ENCODE measurements around the gene MGMT.

MGMT gene

GRCh38 chr10:129712000-129712399 is 245.0 kb downstream of the MGMT start:
- no peak for DNase-seq (ENCODE audit: low spot score)

- DNase-seq (ENCODE audit: low spot score) = no peak
Measured at GRCh38 chr10:129713659-129714265, 246.7 kb downstream of the MGMT start.

GRCh38 chr10:129715805-129716204 is 248.8 kb downstream of the MGMT start:
- DNase-seq (ENCODE audit: low spot score) = no peak

- DNase-seq (ENCODE audit: low spot score) = no peak
Measured at GRCh38 chr10:129716211-129716681, 249.2 kb downstream of the MGMT start.

- DNase-seq (ENCODE audit: low spot score) = no peak
Measured at GRCh38 chr10:129716881-129717280, 249.8 kb downstream of the MGMT start.

- no peak for DNase-seq (ENCODE audit: low spot score)
Measured at GRCh38 chr10:129717816-129718547, 250.9 kb downstream of the MGMT start.

GRCh38 chr10:129718548-129719414 is 251.7 kb downstream of the MGMT start:
- DNase-seq (ENCODE audit: low spot score) = peak; percentile 76

- DNase-seq (ENCODE audit: low spot score) = no peak
Measured at GRCh38 chr10:129719415-129719739, 252.3 kb downstream of the MGMT start.

GRCh38 chr10:129719889-129720590 is 253.0 kb downstream of the MGMT start:
- DNase-seq (ENCODE audit: low spot score) = no peak

- DNase-seq (ENCODE audit: low spot score) = no peak
Measured at GRCh38 chr10:129725011-129725410, 258.0 kb downstream of the MGMT start.

GRCh38 chr10:129725482-129725881 is 258.4 kb downstream of the MGMT start:
- DNase-seq (ENCODE audit: low spot score) = no peak

- no peak for DNase-seq (ENCODE audit: low spot score)
Measured at GRCh38 chr10:129725890-129726631, 259.0 kb downstream of the MGMT start.

GRCh38 chr10:129727071-129727470 is 260.0 kb downstream of the MGMT start:
- no peak for DNase-seq (ENCODE audit: low spot score)

- no peak for DNase-seq (ENCODE audit: low spot score)
Measured at GRCh38 chr10:129727495-129727894, 260.5 kb downstream of the MGMT start.

- no peak for DNase-seq (ENCODE audit: low spot score)
Measured at GRCh38 chr10:129728246-129728820, 261.3 kb downstream of the MGMT start.

GRCh38 chr10:129728905-129729795 is 262.1 kb downstream of the MGMT start:
- no peak for DNase-seq (ENCODE audit: low spot score)

- peak; percentile 71 for DNase-seq (ENCODE audit: low spot score)
Measured at GRCh38 chr10:129730272-129730992, 263.4 kb downstream of the MGMT start.

GRCh38 chr10:129730993-129731325 is 263.9 kb downstream of the MGMT start:
- no peak for DNase-seq (ENCODE audit: low spot score)

GRCh38 chr10:129740532-129741279 is 273.7 kb downstream of the MGMT start:
- DNase-seq (ENCODE audit: low spot score) = no peak

Measured in kidney tubule cell (primary cell).